HG02623 (cell line): ENCODE data around the gene SLC16A11.
"Not testable (repeated sequence)": the region's sequence is repeated elsewhere in the genome, so short reads cannot be mapped to it uniquely, and the experiment has no call there.

Experiments used
- ATAC-seq: cut with Tn5 transposase; IDR thresholded peaks from one replicate; pipeline ENCODE4 v1.9.1; 2021; ENCODE audit warnings: moderate library complexity; ENCODE audit not compliant: unreplicated experiment

The SLC16A11 gene

GRCh38 chr17:7011942-7012254 lies 32.0 kb downstream of the SLC16A11 start:
- no peak for ATAC-seq

DNA sequence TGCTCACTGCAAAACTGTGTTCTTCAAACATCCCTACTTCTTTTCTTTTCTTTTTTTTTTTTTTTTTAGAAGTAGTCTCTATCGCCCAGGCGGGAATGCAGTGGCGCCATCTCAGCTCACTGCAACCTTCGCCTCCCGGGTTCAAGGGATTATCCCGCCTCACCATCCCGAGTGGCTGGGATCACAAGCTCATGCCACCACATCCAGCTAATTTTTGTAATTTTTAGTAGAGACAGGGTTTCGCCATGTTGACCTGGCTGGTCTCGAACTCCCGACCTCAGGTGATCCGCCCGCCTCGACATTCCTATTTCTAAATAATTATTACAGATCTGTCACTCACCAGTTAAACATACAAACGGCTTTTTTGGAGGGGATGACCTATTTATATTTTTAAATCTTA lies 32.5 kb downstream of the SLC16A11 start:
- ATAC-seq: no peak

- no peak for ATAC-seq
Measured at GRCh38 chr17:7010523-7010922, 33.4 kb downstream of the SLC16A11 start.

DNA sequence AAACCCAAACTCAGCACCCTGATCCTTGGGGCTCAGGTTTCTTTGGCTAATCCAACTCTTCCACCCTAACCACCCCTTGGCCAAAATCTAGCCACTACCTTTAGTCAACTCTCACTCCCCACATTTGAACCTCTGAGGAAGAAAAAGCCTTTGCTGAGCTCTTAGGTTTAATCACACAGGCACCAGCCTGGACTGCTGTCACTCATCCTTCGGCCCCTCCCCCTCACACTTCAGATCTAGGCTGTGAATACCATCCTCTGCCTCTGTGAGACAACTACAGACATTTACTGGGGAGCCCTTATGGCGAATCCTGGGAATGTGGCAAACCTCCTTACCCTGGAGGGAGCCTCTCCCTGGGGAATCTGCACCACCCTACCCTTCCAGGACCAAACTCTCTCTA lies 36.7 kb downstream of the SLC16A11 start:
- no peak for ATAC-seq

GRCh38 chr17:7005716-7006115 lies 38.2 kb downstream of the SLC16A11 start:
- no peak for ATAC-seq

GRCh38 chr17:7004398-7005253 lies 39.3 kb downstream of the SLC16A11 start:
- no peak for ATAC-seq

GRCh38 chr17:7003745-7004144 lies 40.1 kb downstream of the SLC16A11 start:
- no peak for ATAC-seq

DNA sequence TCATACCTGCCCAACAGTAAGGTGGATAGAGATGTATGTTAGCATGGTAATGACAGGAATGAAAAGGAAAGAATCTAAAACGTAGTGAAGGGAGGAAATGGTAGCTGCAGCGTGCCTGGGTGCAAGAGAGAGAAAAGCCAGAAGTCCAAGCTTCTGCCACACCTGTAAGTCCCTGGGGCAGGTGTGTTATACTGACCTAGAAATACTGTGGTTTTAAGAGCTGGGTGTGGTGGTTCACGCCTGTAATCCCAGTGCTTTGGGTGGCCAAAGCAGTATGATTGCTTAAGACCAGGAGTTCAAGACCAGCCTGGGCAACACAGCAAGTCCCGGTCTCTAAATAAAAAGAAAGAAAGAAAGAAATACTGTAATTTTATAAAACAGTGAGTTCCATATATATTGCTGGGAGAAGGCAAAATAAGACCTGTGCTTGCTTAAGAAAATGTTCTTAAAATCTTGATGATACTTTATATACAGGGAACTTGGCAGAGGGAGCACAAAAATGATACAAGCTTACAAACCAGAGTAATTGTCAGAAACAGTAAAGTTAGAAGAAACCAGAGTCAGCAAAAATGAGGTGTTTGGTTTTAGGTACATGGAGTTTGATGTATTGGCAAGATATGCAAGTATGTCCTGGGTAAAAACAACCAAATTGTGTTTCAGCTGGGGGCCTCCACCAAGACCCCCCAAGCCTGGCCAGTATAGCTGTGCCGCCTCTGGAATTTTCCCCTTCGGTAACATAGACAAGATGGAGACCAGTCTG lies 41.4 kb downstream of the SLC16A11 start:
- no peak for ATAC-seq

GRCh38 chr17:7001318-7001961 lies 42.5 kb downstream of the SLC16A11 start:
- ATAC-seq: no peak

DNA sequence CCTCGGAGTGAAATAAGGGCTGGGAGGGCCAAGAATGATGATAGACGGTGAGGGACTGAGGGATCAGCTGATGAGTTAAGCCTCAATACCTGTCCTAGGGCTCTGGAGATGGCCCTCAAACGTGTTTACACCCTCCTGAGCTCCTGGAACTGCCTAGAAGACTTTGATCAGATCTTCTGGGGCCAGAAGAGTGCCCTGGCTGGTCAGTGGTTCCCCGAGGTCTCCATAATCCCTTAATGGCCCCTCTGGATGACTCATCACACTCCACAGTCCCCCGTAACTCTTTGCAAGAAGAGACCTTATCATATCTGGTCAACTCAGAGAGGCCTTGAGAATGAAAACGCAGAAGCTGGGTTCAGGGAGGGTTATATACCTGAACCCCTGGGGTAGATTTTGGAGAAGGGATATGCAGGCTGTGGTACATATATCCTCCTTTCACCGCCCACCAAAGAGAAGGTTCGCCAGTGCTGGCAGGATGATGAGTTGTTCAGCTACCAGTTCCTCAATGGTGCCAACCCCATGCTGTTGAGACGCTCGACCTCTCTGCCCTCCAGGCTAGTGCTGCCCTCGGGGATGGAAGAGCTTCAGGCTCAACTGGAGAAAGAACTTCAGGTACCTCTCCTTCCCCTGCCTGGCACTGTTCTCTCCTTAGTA lies 44.9 kb downstream of the SLC16A11 start:
- ATAC-seq: no peak

GRCh38 chr17:6997171-6997570 lies 46.7 kb downstream of the SLC16A11 start:
- no peak for ATAC-seq

DNA sequence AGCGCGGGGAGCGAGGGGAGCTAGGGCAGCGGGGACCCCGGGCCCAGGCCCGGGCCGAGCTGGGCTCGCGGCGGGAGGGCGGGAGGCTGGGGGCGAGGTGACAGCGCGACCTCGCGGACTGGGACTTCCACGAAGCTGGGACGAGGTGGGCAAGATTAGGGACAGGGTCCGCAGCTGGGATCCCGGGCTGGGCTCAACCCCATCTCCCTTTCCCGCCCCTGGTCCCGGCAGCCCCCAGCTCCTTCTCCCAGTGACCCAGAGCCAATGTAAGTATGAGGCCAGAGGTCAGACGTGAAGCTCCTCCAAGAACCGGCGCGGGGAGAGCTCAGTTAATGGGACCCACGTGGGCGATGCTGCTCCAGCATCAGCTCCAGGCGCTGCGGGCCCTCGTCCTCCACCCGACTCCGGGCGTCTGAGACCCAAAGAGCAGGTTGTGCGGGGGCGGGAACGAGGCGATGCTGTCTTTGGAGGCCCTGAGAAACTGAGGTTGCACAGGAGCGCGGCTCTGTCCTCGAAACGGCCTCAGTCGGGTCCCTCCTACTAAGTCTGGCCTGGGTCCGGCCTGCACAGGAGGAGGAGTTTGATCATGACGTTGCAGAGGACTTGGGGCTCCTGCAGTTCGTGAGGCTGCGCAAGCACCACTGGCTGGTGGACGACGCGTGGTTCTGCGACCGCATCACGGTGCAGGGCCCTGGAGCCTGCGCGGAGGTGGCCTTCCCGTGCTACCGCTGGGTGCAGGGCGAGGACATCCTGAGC lies 47.5 kb downstream of the SLC16A11 start:
- no peak for ATAC-seq

GRCh38 chr17:6995500-6996255 lies 48.2 kb downstream of the SLC16A11 start, which contains the start of gene ALOX12:
TSS of gene ALOX12 (plus strand) at chr17:6996049. CDS start at chr17:6996118, 69 bp downstream.
- no peak for ATAC-seq

- ATAC-seq: no peak
Measured at GRCh38 chr17:6994666-6995256, 49.1 kb downstream of the SLC16A11 start.

- ATAC-seq: no peak
Measured at GRCh38 chr17:6994118-6994598, 49.7 kb downstream of the SLC16A11 start.

DNA sequence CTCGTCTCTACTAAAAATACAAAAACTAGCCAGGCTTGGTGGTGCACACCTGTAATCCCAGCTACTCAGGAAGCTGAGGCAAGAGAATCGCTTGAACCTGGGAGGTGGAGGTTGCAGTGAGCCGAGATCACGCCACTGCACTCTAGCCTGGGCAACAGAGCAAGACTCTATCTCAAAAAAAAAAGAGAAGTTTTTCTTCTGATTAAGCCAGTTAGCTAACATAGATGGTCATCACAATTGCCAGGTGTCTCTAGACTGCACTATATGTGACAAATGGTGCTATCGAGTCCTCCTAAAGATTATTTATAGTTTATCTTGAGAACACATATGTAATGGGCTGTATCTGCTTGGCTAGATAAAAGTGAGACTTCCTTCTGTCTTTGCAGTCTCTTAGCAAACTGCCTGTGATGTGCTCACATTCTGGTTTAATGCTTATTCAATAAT lies 50.3 kb downstream of the SLC16A11 start:
- ATAC-seq: not testable (repeated sequence)
